Panc1 (cell line): ENCODE results near the gene SDK2.

ENCODE experiments used
- POLR2AphosphoS5 ChIP-seq: IDR thresholded peaks from 2 replicates; pipeline ENCODE4 v1.6.1; 2012; ENCODE audit warnings: mild to moderate bottlenecking, low read depth, low read length, moderate library complexity
- REST ChIP-seq, 2 experiments: IDR thresholded peaks; 2 replicates each; pipeline ENCODE4 v1.6.1; 2011 to 2012; ENCODE audit warnings: low read depth in 2 of 2, control low read depth in 1 of 2, low read length in 1 of 2, mild to moderate bottlenecking in 1 of 2, moderate library complexity in 1 of 2; ENCODE audit not compliant: insufficient read depth in 1 of 2
- SIN3A ChIP-seq: IDR thresholded peaks from 2 replicates; pipeline ENCODE4 v1.6.1; 2012; ENCODE audit warnings: low read depth, mild to moderate bottlenecking, low read length, moderate library complexity, borderline replicate concordance; ENCODE audit not compliant: insufficient read depth
- TCF7L2 ChIP-seq: IDR thresholded peaks from 2 replicates; pipeline ENCODE4 v1.6.1; 2011; ENCODE audit warnings: mild to moderate bottlenecking, low read depth, low read length, inconsistent platforms
- TF ChIP-seq, protein P1 (sequence below): fragments of 450-650 bp; IDR thresholded peaks from 2 replicates; pipeline ENCODE4 v1.5.1; 2017; ENCODE audit warnings: mild to moderate bottlenecking

- TF ChIP-seq, protein P1, sequence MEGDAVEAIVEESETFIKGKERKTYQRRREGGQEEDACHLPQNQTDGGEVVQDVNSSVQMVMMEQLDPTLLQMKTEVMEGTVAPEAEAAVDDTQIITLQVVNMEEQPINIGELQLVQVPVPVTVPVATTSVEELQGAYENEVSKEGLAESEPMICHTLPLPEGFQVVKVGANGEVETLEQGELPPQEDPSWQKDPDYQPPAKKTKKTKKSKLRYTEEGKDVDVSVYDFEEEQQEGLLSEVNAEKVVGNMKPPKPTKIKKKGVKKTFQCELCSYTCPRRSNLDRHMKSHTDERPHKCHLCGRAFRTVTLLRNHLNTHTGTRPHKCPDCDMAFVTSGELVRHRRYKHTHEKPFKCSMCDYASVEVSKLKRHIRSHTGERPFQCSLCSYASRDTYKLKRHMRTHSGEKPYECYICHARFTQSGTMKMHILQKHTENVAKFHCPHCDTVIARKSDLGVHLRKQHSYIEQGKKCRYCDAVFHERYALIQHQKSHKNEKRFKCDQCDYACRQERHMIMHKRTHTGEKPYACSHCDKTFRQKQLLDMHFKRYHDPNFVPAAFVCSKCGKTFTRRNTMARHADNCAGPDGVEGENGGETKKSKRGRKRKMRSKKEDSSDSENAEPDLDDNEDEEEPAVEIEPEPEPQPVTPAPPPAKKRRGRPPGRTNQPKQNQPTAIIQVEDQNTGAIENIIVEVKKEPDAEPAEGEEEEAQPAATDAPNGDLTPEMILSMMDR: no peak
- TF ChIP-seq TCF7L2 (no peak), REST (IDR thresholded peaks at IDR 0.05; ENCODE audit: insufficient read depth in 1 of 2, low read depth in 2 of 2, low read length in 1 of 2) (no peak), POLR2AphosphoS5 (no peak), SIN3A (no peak)
Observed at GRCh38 chr17:73445466-73445865, 198.8 kb downstream of the SDK2 start.
